GM23248 (cell line): ENCODE data around the gene PPP1R11. TPM values are rescaled to one million over a fixed set of nuclear protein-coding genes. Genes with fewer than 3 reads are reported as not detected.
A peak's percentile ranks its signal among the peaks of the same experiment; 100 is the strongest.

ENCODE experiments used
- DNase-seq: peaks from one replicate; pipeline ENCODE4 v3.0.0-alpha.2; 2015
- H2AFZ ChIP-seq: fragments of 200-600 bp; sonication (generic); 2 replicates; pipeline ENCODE4 v1.6.1; 2016; ENCODE audit warnings: antibody characterized with exemption
- H3F3A ChIP-seq: fragments of 200-600 bp; sonication (generic); 2 replicates; pipeline ENCODE4 v1.6.1; 2016; ENCODE audit warnings: mild to moderate bottlenecking, antibody characterized with exemption, mixed run types; ENCODE audit not compliant: insufficient read depth
- H3K27ac ChIP-seq: fragments of 200-600 bp; sonication (generic); 2 replicates; pipeline ENCODE4 v1.5.1; 2016; ENCODE audit warnings: mild to moderate bottlenecking
- H3K27me3 ChIP-seq: fragments of 200-600 bp; sonication (generic); replicated peaks from 2 replicates; pipeline ENCODE4 v1.6.1; 2016; ENCODE audit warnings: mild to moderate bottlenecking; ENCODE audit not compliant: insufficient read depth
- H3K36me3 ChIP-seq: fragments of 200-600 bp; sonication (generic); 2 replicates; pipeline ENCODE4 v1.6.1; 2016; ENCODE audit warnings: low read depth, mild to moderate bottlenecking
- H3K4me1 ChIP-seq: fragments of 200-600 bp; sonication (generic); 2 replicates; pipeline ENCODE4 v1.6.1; 2016; ENCODE audit warnings: mild to moderate bottlenecking; ENCODE audit not compliant: insufficient read depth
- H3K4me2 ChIP-seq: fragments of 200-600 bp; sonication (generic); one replicate; pipeline ENCODE4 v1.6.1; 2016; ENCODE audit warnings: mild to moderate bottlenecking; ENCODE audit not compliant: unreplicated experiment
- H3K4me3 ChIP-seq: fragments of 200-600 bp; sonication (generic); 2 replicates; pipeline ENCODE4 v1.5.1; 2016; ENCODE audit warnings: mild to moderate bottlenecking
- H3K79me2 ChIP-seq: fragments of 200-600 bp; sonication (generic); 2 replicates; pipeline ENCODE4 v1.6.1; 2016; ENCODE audit warnings: mild to moderate bottlenecking; ENCODE audit not compliant: insufficient read depth
- H3K9ac ChIP-seq: fragments of 200-600 bp; sonication (generic); 2 replicates; pipeline ENCODE4 v1.6.1; 2016; ENCODE audit warnings: mild to moderate bottlenecking
- H3K9me2 ChIP-seq: fragments of 200-600 bp; sonication (generic); 2 replicates; pipeline ENCODE4 v1.6.1; 2016; ENCODE audit warnings: mixed run types, mild to moderate bottlenecking, moderate library complexity; ENCODE audit not compliant: insufficient read depth
- H3K9me3 ChIP-seq: fragments of 200-600 bp; sonication (generic); one replicate; pipeline ENCODE4 v1.6.1; 2017; ENCODE audit warnings: low read depth
- H4K20me1 ChIP-seq: fragments of 200-600 bp; sonication (generic); 2 replicates; pipeline ENCODE4 v1.6.0; 2016; ENCODE audit not compliant: insufficient read depth
- EZH2 ChIP-seq: fragments of 200-600 bp; sonication (generic); IDR thresholded peaks from 2 replicates; pipeline ENCODE4 v1.6.1; 2018; ENCODE audit warnings: antibody characterized with exemption, mild to moderate bottlenecking; ENCODE audit not compliant: insufficient read depth, poor library complexity, severe bottlenecking
- EZH2phosphoT487 ChIP-seq: fragments of 200-600 bp; sonication (generic); IDR thresholded peaks from 2 replicates; pipeline ENCODE4 v1.6.1; 2018; ENCODE audit warnings: antibody characterized with exemption, moderate library complexity, mild to moderate bottlenecking, low read depth; ENCODE audit not compliant: insufficient read depth
- WGBS, 2 experiments: methylation state at CpG; one replicate each; pipeline ENCODE4 v1.1.6; 2015 to 2017; ENCODE audit warnings: low lambda C conversion rate in 2 of 2, low coverage in 1 of 2; ENCODE audit errors: missing lambda C conversion rate in 2 of 2; 5-methylcytosine and 5-hydroxymethylcytosine counted together
- in situ Hi-C: fragments of 300-500 bp; cut with MboI; formaldehyde crosslinking; loops from 2 replicates; pipeline ENCODE4 v1.15.0; 2020
- polyA plus RNA-seq: library from polyadenylated mRNA; unstranded; fragments of >200 nt; fragmentation: Nextera tagmentation; extraction: Ambion mirVana; gene quantifications from 2 replicates; pipeline ENCODE4 v1.2.1, GENCODE V29; 2016
- total RNA-seq: library from RNA; depleted of rRNA; stranded (reverse); fragments of >200 nt; shearing (Covaris generic); gene quantifications from 2 replicates; pipeline ENCODE4 v1.2.3, GENCODE V29; 2014

Gene PPP1R11
- total and polyA plus RNA-seq, 2 experiments from 2014 or later: 44.1 to 77.5 TPM

DNA sequence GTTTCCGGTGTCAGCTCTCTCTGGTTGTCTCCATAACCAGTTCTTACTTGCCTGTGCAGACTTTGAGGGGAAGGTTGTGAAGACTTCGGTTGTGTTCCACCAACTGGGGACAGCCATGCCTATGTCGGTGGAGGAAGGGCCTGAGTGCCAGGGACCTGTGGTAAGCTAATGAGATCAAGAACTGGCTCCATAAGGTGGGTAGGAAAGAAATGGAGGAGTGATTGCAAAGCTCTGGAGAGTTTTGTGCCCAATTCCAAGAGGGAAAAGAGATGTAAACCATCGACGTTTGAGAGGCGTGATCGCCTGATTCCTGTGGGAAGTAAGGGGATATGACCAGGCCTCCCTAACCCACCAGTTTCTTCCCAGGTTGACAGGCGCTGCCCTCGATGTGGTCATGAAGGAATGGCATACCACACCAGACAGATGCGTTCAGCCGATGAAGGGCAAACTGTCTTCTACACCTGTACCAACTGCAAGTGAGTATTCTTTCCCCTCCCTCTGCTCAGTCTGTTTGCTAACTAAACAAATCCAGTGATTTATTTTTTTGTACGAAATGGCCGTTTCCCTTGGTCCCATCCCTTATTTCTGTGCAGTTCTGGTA lies 5.0 kb upstream of the PPP1R11 start:
- H3F3A ChIP-seq: peaks cover 21% of the 10 kb centered on the region
- TF ChIP-seq EZH2 (no peak), EZH2phosphoT487 (no peak)
- peak overlapping the region; percentile 94 for H3K27ac ChIP-seq
- peaks cover 55% of the 10 kb centered on the region for H3K79me2 ChIP-seq
- H3K4me3 ChIP-seq: peak overlapping the region; percentile 98
- H3K9ac ChIP-seq: peak overlapping the region; percentile 97
- peak; percentile 57 for DNase-seq
- in situ Hi-C loops: no loop called here
- H3K27me3 ChIP-seq: no peaks in the 10 kb centered on the region
- peaks cover 16% of the 10 kb centered on the region for H3K4me1 ChIP-seq
- H3K9me3 ChIP-seq: no peaks in the 10 kb centered on the region
- H3K9me2 ChIP-seq: no peaks in the 10 kb centered on the region
- no peaks in the 10 kb centered on the region for H4K20me1 ChIP-seq
- peaks cover 10% of the 10 kb centered on the region for H3K36me3 ChIP-seq
- peak overlapping the region; percentile 100 for H2AFZ ChIP-seq
- H3K4me2 ChIP-seq: peak overlapping the region; percentile 99
- WGBS, 2 experiments: 58 to 60% methylated on average over 13 of the region's 13 CpGs

DNA sequence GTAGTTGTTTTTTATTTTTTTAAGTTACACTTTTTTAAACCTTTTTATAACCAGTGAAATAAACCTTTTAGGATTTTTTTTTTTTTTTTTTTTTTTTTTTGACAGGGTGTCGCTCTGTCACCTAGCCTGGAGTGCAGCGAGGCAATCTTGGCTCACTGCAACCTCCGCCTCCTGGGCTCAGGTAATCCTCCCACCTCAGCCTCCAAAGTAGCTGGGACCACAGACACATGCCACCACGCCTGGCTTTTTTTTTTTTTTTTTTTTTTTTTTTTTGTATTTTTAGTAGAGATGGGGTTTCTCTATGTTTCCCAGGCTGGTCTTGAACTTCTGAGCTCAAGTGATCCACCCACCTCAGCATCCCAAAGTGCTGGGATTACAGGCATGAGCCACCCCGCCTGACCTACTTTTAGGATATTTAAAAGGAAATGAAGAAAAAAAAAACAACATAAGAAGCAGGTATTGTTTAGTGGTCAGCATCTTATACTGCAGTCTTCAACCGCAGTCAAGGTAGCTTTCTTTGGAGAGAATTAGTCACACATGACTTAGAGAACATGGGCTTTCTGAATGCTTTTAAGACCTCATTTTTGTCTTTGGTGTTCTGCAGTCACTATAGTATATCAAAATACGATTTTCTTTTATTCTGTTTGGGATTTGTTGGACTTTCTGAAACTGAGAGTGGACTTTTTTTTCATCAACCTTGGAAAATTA lies 4.4 kb upstream of the PPP1R11 start:
- in situ Hi-C loops: no loop called here
- TF ChIP-seq EZH2: no peak
- TF ChIP-seq EZH2phosphoT487: no peak
- H3K4me1 ChIP-seq: peaks cover 16% of the 10 kb centered on the region
- H3K79me2 ChIP-seq: peaks cover 60% of the 10 kb centered on the region
- H3K4me3 ChIP-seq: peak overlapping the region; percentile 98
- no peaks in the 10 kb centered on the region for H4K20me1 ChIP-seq
- no peaks in the 10 kb centered on the region for H3K27me3 ChIP-seq
- peaks cover 21% of the 10 kb centered on the region for H3F3A ChIP-seq
- H3K4me2 ChIP-seq: peak overlapping the region; percentile 99
- H2AFZ ChIP-seq: no peak overlapping the region
- no peaks in the 10 kb centered on the region for H3K9me2 ChIP-seq
- no peaks in the 10 kb centered on the region for H3K9me3 ChIP-seq
- peaks cover 10% of the 10 kb centered on the region for H3K36me3 ChIP-seq
- H3K9ac ChIP-seq: no peak overlapping the region
- 95 to 98% methylated on average over 7 of the region's 7 CpGs for WGBS, 2 experiments
- H3K27ac ChIP-seq: peak overlapping the region; percentile 94; the same call in 1 of the 2 replicates
- DNase-seq: no peak

DNA sequence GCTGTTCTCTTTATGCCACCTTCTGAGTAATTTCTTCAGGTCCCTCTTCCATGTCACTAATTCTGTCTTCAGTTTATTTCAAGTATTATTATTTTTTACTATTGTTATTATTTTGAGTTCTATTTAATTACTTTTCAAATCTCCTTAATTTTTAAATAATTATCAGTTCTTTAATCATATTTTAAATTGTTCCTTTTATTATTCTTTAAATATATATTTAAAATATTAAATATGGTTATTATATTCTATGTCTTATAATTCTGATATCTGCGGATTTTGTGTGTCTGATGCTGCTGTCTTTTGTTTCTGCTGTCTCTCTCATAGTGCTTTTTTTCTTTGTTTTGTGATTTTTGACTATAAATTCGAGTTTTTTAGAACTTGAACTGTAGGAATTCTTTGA lies 3.7 kb upstream of the PPP1R11 start:
- no peaks in the 10 kb centered on the region for H3K9me2 ChIP-seq
- peaks cover 22% of the 10 kb centered on the region for H3K4me1 ChIP-seq
- no peak overlapping the region for H3K9ac ChIP-seq
- peaks cover 67% of the 10 kb centered on the region for H3K79me2 ChIP-seq
- H4K20me1 ChIP-seq: no peaks in the 10 kb centered on the region
- no peak for DNase-seq
- H3K4me2 ChIP-seq: peak overlapping the region; percentile 22
- no peaks in the 10 kb centered on the region for H3K9me3 ChIP-seq
- H3K27me3 ChIP-seq: no peaks in the 10 kb centered on the region
- no peak overlapping the region for H3K4me3 ChIP-seq
- TF ChIP-seq EZH2phosphoT487: no peak
- no peak for TF ChIP-seq EZH2
- peaks cover 21% of the 10 kb centered on the region for H3F3A ChIP-seq
- no peak overlapping the region for H2AFZ ChIP-seq
- 81 to 84% methylated on average over 2 of the region's 2 CpGs for WGBS, 2 experiments
- H3K36me3 ChIP-seq: peaks cover 10% of the 10 kb centered on the region
- in situ Hi-C loops: no loop called here
- no peak overlapping the region for H3K27ac ChIP-seq

DNA sequence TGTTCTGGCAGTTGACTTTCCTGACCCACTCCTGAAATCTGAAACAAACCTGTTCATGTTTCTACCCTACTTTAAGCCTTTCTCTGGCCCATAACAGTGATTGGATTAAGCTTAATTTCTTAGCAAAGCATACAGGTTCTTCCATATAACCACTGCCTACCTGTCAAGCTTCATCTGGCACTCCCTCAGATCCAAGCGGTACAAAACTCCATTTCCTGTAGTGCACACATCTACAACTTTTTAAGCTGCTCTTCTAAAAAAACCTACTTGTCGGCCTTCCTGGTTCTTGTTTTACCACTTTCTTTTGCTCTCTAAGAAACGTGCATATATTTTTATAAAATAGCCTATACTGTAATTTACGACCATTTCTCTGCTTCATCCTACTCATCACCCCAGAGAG lies 916 bp upstream of the PPP1R11 start:
- Histone ChIP-seq H3K27me3 (no peaks in the 10 kb centered on the region; the same call in 1 of the 2 replicates), H3K27ac (peak overlapping the region; percentile 76), H3K9me2 (no peaks in the 10 kb centered on the region), H3K4me3 (peak overlapping the region; percentile 93), H3F3A (peaks cover 21% of the 10 kb centered on the region), H3K9me3 (no peaks in the 10 kb centered on the region), H4K20me1 (no peaks in the 10 kb centered on the region), H2AFZ (peak overlapping the region; percentile 80), H3K36me3 (peaks cover 14% of the 10 kb centered on the region), H3K4me2 (peak overlapping the region; percentile 88), H3K79me2 (peaks cover 58% of the 10 kb centered on the region), H3K4me1 (peaks cover 17% of the 10 kb centered on the region), H3K9ac (peak overlapping the region; percentile 90)
- in situ Hi-C loops: no loop called here
- no peak for DNase-seq
- 13 to 14% methylated on average over 4 of the region's 4 CpGs for WGBS, 2 experiments
- TF ChIP-seq EZH2 (no peak), EZH2phosphoT487 (no peak)
